ENCODE measurements around the gene SLC29A1.

SLC29A1 gene

GRCh38 chr6:44265722-44266233, 42.4 kb downstream of the SLC29A1 start:
- no peak overlapping the region; the same call in 1 of the 2 replicates for H3K9ac ChIP-seq (ENCODE audit: low read length)
- peak overlapping the region; percentile 78 for H3K4me3 ChIP-seq (ENCODE audit: insufficient read depth, low read length, poor library complexity, severe bottlenecking)

GRCh38 chr6:44266347-44266746, 43.0 kb downstream of the SLC29A1 start:
- Histone ChIP-seq H3K27ac (ENCODE audit: low read depth, low read length) (no peak overlapping the region), H3K4me2 (ENCODE audit: low read depth, low read length, poor library complexity, severe bottlenecking) (no peak overlapping the region), H3K79me2 (ENCODE audit: insufficient read depth, low read length) (peaks cover 29% of the 10 kb centered on the region), H3K4me3 (ENCODE audit: insufficient read depth, low read length, poor library complexity, severe bottlenecking) (no peak overlapping the region), H3F3A (ENCODE audit: insufficient read depth) (peaks cover 38% of the 10 kb centered on the region), H3K27me3 (ENCODE audit: low read length) (no peaks in the 10 kb centered on the region), H3K9ac (ENCODE audit: low read length) (no peak overlapping the region), H3K9me3 (ENCODE audit: insufficient read depth, low read length) (no peaks in the 10 kb centered on the region), H2AFZ (ENCODE audit: low read depth, low read length, severe bottlenecking) (no peak overlapping the region), H4K20me1 (ENCODE audit: low read depth, low read length) (no peaks in the 10 kb centered on the region), H3K36me3 (ENCODE audit: low read length) (no peaks in the 10 kb centered on the region), H3K9me2 (replicated peaks; ENCODE audit: insufficient read depth, low read length) (no peaks in the 10 kb centered on the region)
- TF ChIP-seq CTCF (IDR thresholded peaks at IDR 0.05; ENCODE audit: insufficient read depth, low read length, poor library complexity, severe bottlenecking) (no peak), EZH2phosphoT487 (conservative IDR thresholded peaks at IDR 0.05; ENCODE audit: low read length) (no peak)

More at GRCh38 chr6:44265722-44266233, 42.4 kb downstream of the SLC29A1 start:
- H3K79me2 ChIP-seq (ENCODE audit: insufficient read depth, low read length), result peaks cover 29% of the 10 kb centered on the region
- peak overlapping the region; percentile 91 for H3K4me2 ChIP-seq (ENCODE audit: low read depth, low read length, poor library complexity, severe bottlenecking)
- no peak for TF ChIP-seq EZH2phosphoT487 (conservative IDR thresholded peaks at IDR 0.05; ENCODE audit: low read length)
- H2AFZ ChIP-seq (ENCODE audit: low read depth, low read length, severe bottlenecking), result peak overlapping the region; percentile 29
- no peaks in the 10 kb centered on the region for H3K9me3 ChIP-seq (ENCODE audit: insufficient read depth, low read length)
- H3K9me2 ChIP-seq (replicated peaks; ENCODE audit: insufficient read depth, low read length), result no peaks in the 10 kb centered on the region
- peaks cover 44% of the 10 kb centered on the region for H3F3A ChIP-seq (ENCODE audit: insufficient read depth)
- no peaks in the 10 kb centered on the region for H4K20me1 ChIP-seq (ENCODE audit: low read depth, low read length)
- H3K36me3 ChIP-seq (ENCODE audit: low read length), result no peaks in the 10 kb centered on the region
- 0 out of 2 replicates have a peak overlapping the region, but pooled peaks have one; percentile 86 for H3K27ac ChIP-seq (ENCODE audit: low read depth, low read length)
- H3K27me3 ChIP-seq (ENCODE audit: low read length), result no peaks in the 10 kb centered on the region

GRCh38 chr6:44267252-44267651, 43.9 kb downstream of the SLC29A1 start:
- no peak overlapping the region for H3K9ac ChIP-seq (ENCODE audit: low read length)
- peaks cover 38% of the 10 kb centered on the region for H3F3A ChIP-seq (ENCODE audit: insufficient read depth)
- no peaks in the 10 kb centered on the region for H3K27me3 ChIP-seq (ENCODE audit: low read length)
- no peak overlapping the region for H2AFZ ChIP-seq (ENCODE audit: low read depth, low read length, severe bottlenecking)
- TF ChIP-seq EZH2phosphoT487 (conservative IDR thresholded peaks at IDR 0.05; ENCODE audit: low read length) (no peak), CTCF (IDR thresholded peaks at IDR 0.05; ENCODE audit: insufficient read depth, low read length, poor library complexity, severe bottlenecking) (no peak)
- H3K27ac ChIP-seq (ENCODE audit: low read depth, low read length), result no peak overlapping the region
- H4K20me1 ChIP-seq (ENCODE audit: low read depth, low read length), result no peaks in the 10 kb centered on the region
- no peak overlapping the region for H3K4me3 ChIP-seq (ENCODE audit: insufficient read depth, low read length, poor library complexity, severe bottlenecking)
- no peak overlapping the region for H3K4me2 ChIP-seq (ENCODE audit: low read depth, low read length, poor library complexity, severe bottlenecking)
- no peaks in the 10 kb centered on the region for H3K9me2 ChIP-seq (replicated peaks; ENCODE audit: insufficient read depth, low read length)
- no peaks in the 10 kb centered on the region for H3K9me3 ChIP-seq (ENCODE audit: insufficient read depth, low read length)
- H3K79me2 ChIP-seq (ENCODE audit: insufficient read depth, low read length), result peaks cover 23% of the 10 kb centered on the region
- no peaks in the 10 kb centered on the region for H3K36me3 ChIP-seq (ENCODE audit: low read length)

GRCh38 chr6:44268095-44268628, 44.8 kb downstream of the SLC29A1 start:
- H3K36me3 ChIP-seq (ENCODE audit: low read length), result no peaks in the 10 kb centered on the region
- H2AFZ ChIP-seq (ENCODE audit: low read depth, low read length, severe bottlenecking), result no peak overlapping the region
- peaks cover 14% of the 10 kb centered on the region for H3K79me2 ChIP-seq (ENCODE audit: insufficient read depth, low read length)
- no peak overlapping the region for H3K4me3 ChIP-seq (ENCODE audit: insufficient read depth, low read length, poor library complexity, severe bottlenecking)
- TF ChIP-seq CTCF (IDR thresholded peaks at IDR 0.05; ENCODE audit: insufficient read depth, low read length, poor library complexity, severe bottlenecking) (peak; percentile 98), EZH2phosphoT487 (conservative IDR thresholded peaks at IDR 0.05; ENCODE audit: low read length) (no peak)
- no peak overlapping the region for H3K27ac ChIP-seq (ENCODE audit: low read depth, low read length)
- H3K9ac ChIP-seq (ENCODE audit: low read length), result no peak overlapping the region
- H3K9me3 ChIP-seq (ENCODE audit: insufficient read depth, low read length), result no peaks in the 10 kb centered on the region
- no peaks in the 10 kb centered on the region for H4K20me1 ChIP-seq (ENCODE audit: low read depth, low read length)
- peaks cover 33% of the 10 kb centered on the region for H3F3A ChIP-seq (ENCODE audit: insufficient read depth)
- H3K9me2 ChIP-seq (replicated peaks; ENCODE audit: insufficient read depth, low read length), result no peaks in the 10 kb centered on the region
- no peak overlapping the region for H3K4me2 ChIP-seq (ENCODE audit: low read depth, low read length, poor library complexity, severe bottlenecking)
- H3K27me3 ChIP-seq (ENCODE audit: low read length), result no peaks in the 10 kb centered on the region
